SIG-M5 treated with dmso at 0.1 percent for 504 hours (cell line): ENCODE measurements around the gene SKOR1.

Experiments
- DNase-seq: peaks from one replicate; lab custom pipeline; 2025; ENCODE audit not compliant: unreplicated experiment; lab: John Stamatoyannopoulos, UW

SKOR1 gene

DNA sequence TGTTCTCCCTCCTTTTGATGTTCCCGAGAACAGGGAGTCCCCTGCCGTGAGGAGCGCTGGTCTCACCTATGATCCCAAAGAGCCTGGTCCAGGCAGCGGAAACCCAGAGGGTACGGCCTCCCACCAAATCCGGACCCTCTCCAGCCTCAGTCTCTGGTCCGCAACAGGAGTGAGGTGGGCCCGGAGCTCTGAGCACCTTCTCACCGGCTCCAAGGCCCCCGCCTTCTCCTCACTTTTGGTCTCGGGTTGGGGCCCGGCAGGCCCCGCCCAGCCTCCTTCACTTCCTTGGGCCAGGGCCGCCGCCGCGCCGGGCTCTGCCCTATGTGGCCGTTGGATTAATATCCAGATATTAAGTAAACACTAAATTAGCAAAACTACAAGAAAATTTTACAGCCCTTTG lies 5.7 kb upstream of the SKOR1 start:
- DNase-seq, result no peak

DNA sequence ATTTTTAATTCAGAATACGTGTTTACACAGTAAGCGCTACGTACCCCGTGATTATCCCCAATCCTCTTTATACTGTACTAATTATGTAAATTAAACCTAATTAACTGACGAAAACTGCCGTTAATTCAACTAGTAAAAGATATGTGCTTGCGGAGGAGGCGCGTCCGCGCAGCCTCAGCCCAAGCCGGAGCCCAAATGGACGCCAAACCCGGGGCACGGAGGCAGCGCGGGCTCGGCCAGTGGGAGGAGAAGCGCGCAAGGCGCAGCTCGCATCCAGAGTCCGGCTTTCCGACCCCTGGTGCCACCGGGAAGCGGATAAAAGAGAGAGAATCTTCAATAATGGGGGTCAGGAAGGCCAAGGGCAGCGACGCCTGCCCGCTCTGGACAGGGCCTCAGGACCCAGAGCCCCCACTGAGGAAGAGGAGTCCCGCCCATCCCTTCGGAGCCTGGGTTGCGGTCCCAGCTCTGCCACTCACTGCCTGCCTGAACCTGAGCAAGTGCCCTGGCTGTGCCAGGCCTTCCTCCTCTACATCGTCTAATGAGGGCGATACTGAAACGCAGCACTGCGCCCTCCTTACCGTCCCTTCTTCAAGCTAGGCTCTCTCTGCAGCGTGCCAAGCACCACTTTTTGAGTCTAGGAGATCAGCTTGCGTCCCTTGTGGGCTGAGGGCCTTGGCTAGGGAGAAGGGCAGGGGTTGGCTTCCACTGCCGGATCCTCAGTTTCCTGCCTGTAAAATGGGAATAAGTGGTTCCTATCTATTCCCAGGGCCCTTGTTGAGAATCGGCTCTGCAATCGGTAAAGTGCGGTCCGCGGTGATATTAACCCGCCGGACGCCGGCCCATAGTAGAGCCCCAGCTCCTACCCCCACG lies 5.0 kb upstream of the SKOR1 start:
- no peak for DNase-seq

DNA sequence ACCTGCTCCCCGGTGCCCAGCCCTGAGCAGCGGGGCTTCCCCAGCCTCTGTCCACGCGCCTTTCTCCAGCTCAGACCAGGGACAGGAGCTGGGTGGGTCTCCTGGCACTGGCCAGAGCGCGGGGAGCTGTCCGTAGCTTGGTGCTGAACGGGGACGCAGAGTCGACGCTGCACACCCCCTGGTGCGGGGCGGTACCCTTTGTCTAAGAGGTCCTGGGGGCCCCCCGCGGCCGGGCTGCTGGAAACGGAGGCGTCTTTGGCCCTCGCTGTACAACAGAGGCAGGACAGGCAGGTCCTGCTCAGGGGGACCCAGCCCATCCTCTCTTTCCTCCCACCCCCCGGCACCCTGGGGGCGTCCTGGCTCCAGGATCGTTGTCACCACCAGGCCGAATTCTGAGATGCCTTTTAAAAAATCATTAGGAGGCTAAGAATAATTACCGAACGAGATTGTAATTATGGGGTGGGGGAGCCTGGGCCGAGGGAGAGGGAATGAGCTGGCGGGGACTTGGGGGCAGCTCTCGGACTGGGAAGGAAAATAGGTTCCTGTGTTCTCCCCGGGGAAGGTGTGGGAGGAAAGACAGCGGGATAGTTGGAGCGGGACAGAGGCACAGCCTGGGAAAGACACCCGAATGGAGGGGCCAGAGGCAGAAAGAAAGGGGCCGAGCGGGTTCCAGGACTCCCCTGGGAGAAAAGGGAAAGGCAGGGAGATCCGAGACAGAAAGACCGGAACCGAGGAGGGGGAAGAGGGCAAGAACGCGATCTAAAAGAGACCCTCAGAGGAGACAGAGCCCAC lies 4.1 kb upstream of the SKOR1 start:
- DNase-seq, result no peak

DNA sequence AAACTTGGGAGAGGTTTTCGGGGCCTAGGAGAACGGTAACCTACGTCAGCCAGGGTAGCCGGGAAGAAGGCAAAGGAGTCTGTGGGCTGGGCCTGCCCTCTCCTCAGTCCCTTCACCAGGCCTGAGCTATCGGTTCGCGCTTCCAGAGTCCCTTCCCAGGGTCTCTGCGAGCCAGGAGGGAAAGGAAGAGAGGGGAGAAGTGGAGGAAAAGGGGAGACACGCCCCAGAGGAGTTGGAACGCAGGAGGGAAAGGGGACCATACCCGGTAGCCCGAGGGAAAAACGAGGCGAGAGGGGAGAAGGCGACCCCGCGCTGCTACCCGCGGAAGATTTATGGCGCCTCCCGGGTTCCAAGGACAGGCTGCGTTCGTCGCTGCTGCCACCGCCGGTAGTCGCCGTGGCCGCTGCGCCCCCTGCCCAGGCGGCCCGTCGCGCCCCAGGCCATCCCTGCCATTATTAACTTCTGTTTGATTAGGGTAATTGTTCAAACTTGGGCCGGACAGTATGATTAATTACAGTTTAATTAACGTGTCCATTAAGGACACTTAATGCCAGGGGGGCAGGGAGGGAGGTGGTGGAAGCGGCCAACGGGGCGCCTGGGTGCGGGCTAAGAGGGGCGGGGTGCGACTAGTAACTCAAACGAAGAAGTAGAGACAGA lies 3.4 kb upstream of the SKOR1 start:
- no peak for DNase-seq

DNA sequence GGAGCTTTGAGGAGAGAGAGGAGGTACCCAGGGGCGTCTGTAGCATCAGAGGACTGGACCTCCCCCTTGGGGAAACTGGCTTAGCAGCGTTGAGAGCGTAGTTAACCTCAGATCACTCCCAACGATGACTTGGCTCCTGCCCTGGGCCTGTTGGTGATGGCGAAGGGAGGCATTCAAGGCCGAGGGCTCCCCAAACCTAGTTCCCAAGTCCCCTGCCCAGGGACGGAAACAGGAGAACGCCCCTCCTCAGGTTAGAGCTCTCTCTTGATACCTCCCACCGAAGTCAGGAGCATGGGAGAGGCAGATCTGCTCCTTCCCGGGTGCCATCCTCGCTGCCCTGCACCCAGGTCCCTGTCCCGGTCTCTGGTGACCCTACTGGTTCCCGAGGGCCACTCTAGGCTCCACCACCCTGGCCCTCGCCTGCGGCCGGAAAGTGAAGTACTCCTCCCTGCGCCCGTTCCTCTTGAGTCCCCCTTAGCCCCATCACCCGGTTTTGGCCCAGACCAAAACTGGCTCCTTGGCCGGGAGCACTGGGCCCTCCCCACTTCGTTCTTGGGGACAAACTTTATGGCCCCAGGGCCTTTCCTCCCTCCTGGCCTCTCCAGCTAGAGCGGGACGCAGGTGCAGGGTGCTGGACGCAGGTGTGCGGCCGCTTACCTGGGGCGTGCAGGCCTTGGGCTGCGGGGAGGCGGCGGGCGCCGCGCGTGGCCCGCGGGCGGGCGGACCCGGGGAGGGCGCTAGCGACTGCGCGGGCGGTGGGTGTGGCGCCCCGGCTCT lies 2.6 kb upstream of the SKOR1 start:
- DNase-seq, result no peak

DNA sequence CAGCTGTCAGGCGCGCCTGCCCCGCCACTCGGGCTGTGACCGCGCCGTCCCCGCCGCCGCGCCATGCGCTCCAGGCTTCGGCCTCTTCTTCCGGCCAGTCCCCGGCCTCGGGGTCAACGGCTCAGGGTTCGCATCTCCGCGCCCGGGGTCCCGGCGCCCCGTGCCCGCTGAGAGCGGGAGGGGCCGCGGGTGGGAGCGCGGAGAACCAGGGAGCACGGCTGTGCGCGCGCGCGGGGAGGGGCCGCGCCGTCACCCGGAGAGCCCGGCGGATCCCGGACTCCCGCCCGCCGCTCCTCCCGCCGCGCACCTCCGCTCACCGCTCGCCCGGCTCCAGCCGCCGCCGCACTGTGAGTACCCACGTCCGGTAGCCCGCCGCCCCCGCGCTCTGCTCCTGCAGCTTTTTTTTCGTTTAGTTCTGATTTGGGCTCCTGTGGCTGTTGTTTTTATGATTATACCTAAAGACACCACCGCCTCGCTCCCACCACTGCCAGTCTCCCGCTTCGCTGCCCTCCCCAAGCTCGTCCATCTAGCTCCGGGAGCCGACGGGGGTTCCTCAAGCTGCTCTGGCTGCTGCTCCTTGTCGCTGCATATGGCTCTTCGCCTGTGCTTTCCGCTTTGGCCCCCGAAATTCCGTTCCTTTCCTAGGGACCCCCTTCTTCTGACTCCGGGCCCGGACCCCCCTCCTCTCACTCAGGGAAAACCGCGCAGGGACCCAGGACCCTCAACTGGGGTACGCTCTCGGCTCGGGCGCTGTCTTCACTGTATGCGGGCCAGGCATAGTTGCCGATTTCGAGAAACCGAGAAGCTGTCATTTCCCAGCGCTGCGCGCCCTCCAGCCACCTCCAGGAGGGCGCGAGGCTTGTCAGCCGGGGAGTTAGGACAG lies 1.8 kb upstream of the SKOR1 start:
- DNase-seq, result no peak

DNA sequence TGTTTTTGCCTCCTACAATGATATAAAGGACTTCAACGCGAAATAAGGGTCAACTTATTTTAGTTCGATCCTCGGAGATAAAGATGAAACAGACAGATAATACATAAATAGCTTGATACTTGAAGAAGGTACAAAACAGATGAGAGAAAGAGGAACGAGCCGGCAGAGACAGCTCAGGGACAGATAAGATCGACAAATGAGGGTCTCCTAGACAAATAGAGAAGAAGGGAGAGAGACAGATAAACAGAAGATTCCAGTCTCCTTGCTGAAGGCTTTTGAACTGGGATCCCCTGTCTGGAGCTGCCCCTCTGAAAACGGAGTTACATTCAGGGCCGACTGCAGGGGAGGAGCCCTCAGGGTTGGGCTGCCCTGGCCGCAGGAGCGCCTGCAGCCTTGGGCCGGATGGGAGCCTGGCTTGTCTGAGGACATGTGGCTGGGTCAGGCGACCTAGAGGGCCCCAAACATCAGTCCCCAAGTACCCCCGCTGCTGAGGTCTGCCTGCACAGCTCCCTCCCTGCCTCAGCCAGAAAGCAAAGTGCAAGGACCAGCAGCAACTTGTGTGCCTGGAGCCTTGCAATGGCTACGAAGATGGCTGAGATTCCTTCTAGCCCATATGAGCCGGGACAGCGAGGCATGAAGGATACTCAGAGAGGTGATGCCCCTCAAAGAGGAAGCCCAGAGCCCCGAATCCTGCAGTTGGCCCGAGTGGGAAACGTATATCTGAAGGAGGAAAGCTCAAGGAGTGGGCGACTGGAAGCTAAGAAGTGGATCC lies 926 bp upstream of the SKOR1 start:
- no peak for DNase-seq

DNA sequence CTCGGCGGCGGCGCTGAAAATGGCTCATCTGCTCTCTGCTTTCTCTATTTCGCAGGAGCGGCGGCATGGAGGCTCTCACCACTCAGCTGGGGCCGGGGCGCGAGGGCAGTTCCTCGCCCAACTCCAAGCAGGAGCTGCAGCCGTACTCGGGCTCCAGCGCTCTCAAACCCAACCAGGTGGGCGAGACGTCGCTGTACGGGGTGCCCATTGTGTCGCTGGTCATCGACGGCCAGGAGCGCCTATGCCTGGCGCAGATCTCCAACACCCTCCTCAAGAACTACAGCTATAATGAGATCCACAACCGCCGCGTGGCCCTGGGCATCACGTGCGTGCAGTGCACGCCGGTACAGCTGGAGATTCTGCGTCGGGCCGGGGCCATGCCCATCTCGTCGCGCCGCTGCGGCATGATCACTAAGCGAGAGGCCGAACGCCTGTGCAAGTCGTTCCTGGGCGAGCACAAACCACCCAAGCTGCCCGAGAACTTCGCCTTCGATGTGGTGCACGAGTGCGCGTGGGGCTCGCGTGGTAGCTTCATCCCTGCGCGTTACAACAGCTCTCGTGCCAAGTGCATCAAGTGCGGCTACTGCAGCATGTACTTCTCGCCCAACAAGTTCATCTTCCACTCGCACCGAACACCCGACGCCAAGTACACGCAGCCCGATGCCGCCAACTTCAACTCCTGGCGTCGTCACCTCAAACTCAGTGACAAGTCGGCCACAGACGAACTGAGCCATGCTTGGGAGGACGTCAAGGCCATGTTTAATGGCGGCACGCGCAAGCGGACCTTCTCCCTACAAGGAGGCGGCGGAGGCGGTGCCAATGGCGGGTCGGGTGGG lies 790 bp downstream of the SKOR1 start:
- no peak for DNase-seq

DNA sequence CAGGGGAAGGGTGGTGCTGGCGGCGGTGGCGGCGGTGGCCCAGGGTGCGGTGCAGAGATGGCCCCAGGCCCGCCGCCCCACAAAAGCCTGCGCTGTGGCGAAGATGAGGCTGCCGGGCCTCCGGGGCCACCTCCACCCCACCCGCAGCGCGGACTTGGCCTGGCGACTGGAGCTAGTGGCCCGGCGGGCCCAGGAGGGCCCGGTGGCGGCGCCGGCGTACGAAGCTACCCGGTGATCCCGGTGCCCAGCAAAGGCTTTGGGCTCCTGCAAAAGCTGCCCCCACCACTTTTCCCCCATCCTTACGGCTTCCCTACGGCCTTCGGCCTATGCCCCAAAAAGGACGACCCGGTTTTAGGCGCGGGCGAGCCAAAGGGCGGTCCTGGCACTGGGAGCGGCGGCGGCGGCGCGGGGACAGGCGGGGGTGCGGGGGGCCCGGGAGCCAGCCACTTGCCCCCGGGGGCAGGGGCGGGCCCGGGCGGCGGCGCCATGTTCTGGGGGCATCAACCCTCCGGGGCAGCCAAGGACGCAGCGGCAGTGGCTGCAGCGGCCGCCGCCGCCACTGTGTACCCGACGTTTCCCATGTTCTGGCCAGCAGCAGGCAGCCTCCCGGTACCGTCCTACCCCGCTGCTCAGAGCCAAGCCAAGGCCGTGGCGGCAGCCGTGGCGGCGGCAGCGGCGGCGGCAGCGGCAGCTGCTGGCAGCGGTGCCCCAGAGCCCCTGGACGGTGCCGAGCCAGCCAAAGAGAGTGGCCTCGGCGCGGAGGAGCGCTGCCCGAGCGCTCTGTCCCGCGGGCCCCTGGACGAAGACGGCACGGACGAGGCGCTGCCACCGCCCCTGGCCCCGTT lies 1.6 kb downstream of the SKOR1 start:
- DNase-seq, result no peak

- no peak for DNase-seq
Observed at GRCh38 chr15:67827562-67828277, 2.4 kb downstream of the SKOR1 start.

DNA sequence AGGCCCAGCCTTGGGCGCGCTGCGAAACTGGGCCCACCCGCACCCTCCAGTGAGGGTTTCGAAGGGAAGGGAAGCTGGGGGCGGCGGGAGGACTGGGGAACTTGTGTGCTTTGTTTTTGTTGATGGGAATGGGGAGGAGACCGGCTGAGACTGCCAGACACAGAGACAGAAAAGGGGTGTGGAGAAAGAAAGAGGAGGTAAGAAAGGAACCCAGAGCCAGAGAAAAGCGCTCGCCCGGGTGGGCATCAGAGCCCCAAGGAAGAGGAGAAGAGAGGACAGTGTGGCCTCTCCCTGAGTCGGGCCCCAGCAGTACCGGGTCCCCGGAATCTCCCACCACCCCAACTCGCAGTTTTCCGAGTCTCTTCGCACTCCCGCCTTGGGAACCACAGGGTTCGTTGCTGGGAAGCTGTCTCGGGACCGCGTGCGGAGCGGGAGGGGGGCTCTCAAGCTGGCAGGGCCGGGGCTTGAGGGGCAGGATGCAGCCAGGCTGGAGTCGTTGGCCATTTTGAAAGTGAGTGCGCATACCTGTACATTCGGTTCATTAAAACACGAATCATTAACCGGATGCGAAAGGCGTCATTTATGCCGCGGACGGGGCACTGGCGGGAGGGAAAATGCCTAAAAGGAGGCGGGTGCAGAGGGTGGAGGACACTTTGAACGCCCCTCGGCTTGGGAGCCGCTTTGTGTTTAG lies 3.1 kb downstream of the SKOR1 start:
- DNase-seq, result no peak

GRCh38 chr15:67828969-67829646 lies 3.8 kb downstream of the SKOR1 start:
- DNase-seq, result no peak

DNA sequence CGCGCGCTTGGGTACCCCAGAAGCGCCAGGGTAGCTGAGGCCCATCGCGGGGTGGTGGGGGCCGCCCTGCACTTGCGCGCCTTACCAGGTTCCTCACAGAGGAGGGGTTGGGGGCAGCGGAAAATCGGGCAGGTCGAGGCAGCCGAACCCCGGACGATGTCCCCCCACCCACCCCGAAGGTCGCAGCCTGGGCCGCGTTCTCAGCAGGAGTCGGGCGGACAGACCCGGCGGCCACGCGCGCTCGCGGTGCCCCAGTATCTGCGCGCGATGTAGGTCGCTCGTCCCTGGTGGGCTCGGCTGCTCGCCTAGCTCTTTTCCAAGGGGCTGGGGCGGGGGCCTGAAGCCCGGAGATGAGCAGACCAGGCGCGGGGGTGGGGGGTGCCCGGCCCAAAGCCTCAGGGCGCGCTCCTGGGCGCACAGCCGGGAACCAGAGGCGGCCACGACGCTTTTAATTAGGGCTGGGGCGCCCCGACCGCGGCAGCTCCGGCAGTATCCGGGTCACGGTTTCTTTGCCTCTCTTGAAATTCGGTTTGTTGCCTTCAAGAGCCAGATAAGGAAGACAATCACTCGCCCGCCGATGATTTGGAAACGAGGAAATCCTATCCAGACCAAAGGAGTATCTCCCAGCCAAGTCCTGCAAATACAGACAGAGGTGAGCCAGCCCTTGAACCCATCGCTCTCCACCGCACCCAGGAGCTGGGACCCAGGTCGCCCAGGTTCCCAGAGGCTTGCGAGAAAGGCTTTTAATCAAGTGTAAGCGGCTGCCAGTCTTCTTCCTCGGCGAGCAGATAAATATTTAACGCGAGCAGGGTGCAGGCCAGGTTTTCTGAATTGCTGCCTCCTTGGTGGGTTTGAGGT lies 4.6 kb downstream of the SKOR1 start:
- no peak for DNase-seq

GRCh38 chr15:67831363-67831762 lies 6.1 kb downstream of the SKOR1 start:
- no peak for DNase-seq

DNA sequence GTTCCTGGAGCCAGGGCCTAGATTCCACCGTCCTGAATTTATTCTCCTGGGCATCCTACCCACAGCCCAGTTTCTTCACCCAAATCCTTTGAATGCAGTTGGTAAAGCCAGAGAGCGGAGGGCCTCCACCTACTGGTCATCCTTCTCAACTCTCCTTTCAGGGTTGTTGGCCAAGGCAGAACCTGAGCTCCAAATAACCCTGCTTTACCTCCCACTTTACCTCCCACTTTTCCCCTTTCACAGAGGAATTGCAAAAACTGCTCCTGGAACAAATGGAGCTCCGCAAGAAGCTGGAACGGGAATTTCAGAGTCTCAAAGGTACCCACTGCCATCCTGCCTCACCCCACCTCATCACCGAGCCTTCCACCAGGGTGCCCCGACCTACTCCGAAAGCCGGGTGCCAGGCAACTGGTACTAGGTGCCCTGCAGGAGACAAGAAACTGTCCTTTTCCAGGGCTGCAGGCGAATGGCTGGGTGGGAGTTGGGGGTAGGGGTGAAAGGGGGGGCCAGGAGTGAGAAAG lies 6.8 kb downstream of the SKOR1 start:
- peak; percentile 31 for DNase-seq
